Frontal cortex (tissue), 4 donors: ENCODE results near the gene CAPN13. TPM values are rescaled to one million over a fixed set of nuclear protein-coding genes. Genes with fewer than 3 reads are reported as not detected.

ENCODE experiments used
- DNase-seq, 2 donors: peaks; one replicate each; pipeline ENCODE4 v3.0.0; 2012; ENCODE audit warnings: low spot score in 2 of 2
- FAIRE-seq: peaks from 2 replicates; lab custom pipeline; 2012; peaks lifted over from hg19 to GRCh38; lab: Jason Lieb, UNC
- total RNA-seq: library from RNA; depleted of rRNA; stranded (reverse); fragments of >200 nt; gene quantifications from one replicate; pipeline ENCODE4 v1.2.3, GENCODE V29; 2014
- donor health status: control.
- donor health status: control.
- donor health status: control.

The CAPN13 gene
- total RNA-seq = not detected

DNA sequence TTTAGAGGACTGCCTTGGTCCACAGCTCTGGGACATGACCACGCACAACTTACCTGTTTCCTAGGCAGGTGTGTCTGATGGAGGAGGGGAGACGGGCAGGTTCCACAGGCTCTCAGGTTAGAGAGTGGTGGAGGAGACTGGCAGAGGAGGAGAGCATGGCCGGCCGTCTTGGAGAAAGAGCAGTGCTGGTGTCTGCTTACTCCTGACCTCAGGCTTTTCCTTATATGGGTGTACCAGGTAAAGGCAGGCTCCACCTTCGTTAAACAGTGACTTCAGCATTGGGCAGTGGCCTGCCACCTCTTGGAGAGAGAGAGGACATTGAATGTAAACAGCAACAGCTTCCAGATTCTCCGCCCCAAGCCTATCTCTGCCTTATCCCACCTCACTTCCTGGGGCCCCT lies at the start of gene CAPN13:
TSS of gene CAPN13 (minus strand) at position 198 of the 400 bp plus-strand sequence. CDS start 20,121 bp downstream, outside the sequence.
- FAIRE-seq = no peak

DNA sequence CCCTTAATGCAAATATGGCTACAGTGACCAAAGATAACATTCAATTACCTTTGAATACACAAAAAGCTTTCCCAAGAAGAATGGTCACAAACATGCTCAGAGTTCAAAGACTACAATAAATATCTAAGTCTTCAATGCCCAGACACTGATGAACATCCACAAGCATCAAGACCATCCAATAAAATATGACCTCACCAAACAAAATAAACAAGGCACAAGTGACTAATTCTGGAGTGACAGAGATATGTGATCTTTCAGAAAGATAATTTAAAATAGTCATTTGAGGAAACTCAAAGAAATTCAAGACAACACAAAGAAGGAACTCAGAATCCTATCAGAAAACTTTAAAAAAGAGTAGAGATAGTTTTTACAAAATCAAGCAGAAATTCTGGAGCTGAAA lies 40.6 kb upstream of the CAPN13 start:
- no peak for FAIRE-seq
- DNase-seq = no peak

More for the DNA sequence above, at the start of gene CAPN13:
- no peak for DNase-seq

GRCh38 chr2:30847329-30847728 lies 40.1 kb upstream of the CAPN13 start:
- FAIRE-seq = no peak

DNA sequence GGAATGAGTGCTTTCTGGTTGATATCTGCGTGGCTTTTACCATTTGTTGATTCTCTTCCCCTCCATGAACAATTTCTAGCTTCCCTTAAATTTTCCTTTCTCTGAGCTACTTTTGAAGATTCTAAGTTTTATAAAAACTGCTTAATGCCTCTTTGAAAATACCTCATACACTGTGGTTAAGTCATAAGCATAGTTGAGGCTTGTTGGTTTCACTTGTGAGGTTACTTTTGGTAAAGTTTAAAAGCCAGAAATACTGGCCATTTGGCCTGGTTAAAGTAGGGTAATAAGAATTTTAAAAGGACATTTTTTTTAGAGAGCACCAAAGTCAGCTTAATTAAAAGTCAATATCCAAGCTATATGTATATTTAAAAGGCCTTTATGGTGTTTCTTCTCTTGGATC lies 21.3 kb upstream of the CAPN13 start:
- DNase-seq (no peak), FAIRE-seq (no peak)

More at GRCh38 chr2:30847329-30847728, 40.1 kb upstream of the CAPN13 start:
- no peak for DNase-seq

DNA sequence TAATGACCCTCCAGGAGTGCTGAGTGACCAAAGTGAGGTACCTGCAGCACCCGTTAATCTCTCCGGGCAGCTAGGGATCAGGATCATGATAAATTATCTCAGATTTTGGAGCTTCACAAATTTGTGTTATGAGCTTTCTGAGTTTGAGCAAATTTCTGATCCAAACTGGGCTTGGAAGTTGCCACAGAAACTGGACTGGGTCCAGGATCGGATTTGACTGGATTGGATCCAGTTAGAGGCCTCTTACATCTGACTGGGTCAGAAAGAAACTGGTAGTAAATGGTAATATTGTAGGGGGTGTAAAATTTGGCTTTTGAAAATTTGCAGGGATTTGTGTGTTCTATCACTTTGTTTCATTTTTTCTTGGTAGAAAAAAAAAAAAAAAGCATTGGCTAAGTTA lies 19.7 kb upstream of the CAPN13 start:
- DNase-seq = no peak
- no peak for FAIRE-seq

DNA sequence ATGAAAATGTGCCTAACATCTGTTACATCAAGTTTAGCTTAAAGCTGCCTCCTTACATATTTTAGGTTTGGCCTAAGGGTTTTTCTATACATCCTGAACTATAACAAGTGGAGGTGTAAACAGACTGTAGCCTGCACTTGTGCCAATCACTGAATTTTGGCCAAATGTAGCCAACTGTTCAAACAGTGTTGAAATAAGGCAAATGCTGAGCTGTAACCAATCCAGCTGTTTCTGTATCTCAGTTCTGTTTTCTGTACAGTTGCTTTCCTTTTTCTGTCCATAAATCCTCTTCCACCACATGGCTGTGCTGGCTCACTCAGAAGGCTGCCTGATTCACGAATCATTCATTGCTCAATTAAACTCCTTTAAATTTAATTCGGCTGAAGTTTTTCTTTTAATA lies 19.2 kb upstream of the CAPN13 start:
- no peak for FAIRE-seq
- DNase-seq = no peak

DNA sequence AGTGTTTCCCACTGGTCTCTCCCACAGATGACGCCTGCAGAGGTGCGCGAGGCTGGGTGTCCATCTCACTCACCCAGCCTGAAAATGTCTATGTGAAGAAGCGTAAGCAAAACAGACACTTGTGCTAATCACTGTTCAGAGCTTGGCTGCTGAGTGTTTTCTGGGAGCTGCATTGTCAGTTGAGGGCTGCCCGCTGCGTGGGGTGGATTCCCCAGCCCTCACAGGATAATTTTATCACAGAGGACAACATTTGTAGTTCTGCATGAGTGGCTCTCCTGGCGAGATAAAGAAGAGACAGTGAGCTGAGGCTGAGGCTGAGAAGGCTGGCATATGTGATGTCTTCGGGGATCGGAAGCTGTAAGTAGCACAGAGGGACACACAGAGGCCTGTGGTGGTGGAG lies 16.2 kb upstream of the CAPN13 start:
- DNase-seq (no peak), FAIRE-seq (no peak)

GRCh38 chr2:30821960-30822359 lies 14.7 kb upstream of the CAPN13 start:
- no peak for DNase-seq
- no peak for FAIRE-seq

DNA sequence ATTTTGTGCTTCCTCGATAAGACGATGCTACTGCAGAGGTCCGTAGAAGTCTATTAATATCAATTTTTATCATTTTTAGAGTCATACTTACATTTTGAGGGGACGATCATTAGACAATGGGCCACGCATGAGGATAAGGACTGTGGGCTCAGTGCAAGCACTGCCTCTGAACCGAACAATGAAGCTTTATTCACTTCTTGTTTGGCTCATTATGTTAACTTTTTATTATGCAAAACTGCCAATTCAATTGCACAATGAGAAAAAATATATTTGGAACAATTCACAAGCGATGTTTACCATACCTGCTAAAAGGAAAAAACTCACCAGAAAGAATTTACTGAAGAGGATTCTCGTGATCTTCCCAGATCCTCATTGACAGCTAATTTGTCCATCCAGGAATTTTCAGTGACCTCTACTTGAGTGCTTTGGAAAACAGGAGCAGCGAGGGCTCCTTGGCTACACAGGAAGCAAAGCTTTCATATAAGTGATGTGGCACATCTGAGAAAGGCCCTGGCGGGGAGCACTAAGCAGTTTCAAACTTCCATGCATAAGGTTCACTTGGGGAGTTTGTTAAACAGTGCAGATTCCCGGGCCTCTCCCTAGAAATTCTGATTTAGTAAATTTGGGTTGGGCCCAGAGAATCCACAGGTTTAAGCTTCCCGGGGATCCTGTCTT lies 13.3 kb upstream of the CAPN13 start:
- FAIRE-seq (peak; percentile 37), DNase-seq (no peak)

DNA sequence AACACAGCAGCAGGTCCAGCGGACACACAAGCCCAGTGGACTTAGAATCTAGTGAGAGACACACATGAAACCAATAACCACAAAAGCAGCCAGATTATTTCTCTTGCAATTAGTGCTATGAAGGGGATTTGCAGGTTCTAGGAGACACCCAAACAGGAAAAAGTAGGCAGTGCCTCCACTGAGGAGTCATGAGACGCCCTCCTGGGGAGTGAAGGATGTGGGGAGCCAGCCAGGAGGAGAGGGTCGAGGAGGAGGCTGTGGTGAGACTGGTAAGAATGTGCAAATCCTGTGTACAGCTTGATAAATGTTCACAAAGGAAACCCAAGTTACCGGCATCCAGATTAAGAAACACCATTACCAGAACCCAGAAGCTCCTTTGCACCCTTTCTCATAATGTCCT lies 2.7 kb upstream of the CAPN13 start:
- no peak for DNase-seq
- FAIRE-seq = no peak

DNA sequence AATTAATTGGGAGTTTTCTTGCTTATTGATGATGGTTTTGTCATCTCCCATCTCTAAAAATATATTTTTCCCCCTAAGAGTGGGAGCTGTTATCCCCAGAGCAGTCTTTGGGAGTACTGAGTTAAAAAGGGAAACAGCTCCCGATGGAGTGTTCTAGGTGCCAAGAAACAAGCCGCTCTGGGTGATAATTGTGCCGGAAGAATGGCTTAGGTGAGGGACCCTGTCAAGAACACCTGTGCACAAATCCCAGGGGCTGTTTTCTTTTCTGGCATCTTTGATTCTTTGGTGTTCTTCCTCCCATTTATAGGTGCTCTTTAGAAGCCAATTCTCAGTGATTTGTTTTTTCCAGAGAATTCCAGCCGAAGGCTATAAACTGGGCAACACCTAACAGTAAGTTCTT lies 1.4 kb upstream of the CAPN13 start:
- no peak for FAIRE-seq

GRCh38 chr2:30803281-30803680 lies 4.0 kb downstream of the CAPN13 start:
- DNase-seq (no peak), FAIRE-seq (no peak)

More for the DNA sequence above, 1.4 kb upstream of the CAPN13 start:
- DNase-seq = no peak

DNA sequence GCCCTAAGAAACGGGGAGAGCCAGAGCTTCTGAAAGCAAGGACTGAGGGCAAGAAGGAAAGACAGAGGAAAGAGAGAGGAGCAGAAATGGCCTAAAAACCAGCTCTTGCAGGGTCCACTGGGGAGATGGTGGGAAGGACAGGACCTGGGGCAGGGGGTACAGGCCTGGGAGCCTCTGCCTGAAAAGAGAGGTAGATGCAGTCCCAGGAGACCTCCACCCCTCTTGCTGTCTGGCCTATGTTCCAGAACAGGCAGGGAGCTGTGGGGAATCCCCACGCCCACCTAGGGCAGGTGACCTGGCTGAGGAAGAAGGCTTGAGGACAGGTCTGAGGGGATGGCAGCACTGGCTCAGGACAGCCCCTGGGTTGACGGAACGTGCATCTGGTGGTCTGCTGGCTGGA lies 4.6 kb downstream of the CAPN13 start:
- no peak for FAIRE-seq
- no peak for DNase-seq

DNA sequence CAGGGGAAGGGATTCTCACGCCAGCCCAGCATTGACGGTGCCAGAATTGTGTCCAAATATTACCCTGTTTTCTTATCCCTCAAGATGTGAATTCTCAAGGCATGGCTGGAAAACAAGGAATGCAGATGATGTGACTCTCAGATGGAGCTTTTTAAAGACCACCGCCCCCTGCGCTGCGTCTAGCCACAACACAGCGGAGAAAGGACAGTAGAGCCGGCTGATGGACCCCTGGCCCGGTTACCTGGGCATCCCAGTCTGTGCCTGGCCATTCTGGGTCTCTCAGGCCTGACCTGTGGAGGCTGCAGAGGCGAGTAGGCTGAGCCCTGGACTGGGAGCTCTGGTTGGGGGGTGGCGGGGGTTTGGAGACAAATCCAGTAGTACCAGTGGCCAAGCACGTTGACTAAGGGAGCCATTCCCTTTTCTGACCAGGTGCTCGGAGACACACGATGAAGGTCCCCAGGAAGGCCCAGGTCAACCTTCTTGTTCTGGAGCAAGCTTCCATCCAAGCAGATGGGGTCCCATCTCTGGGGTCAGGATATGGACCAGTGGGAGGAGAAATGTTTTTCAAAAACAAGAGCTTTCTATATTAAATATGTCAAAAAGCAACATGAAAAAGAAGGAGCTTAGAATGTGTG lies 5.3 kb downstream of the CAPN13 start:
- FAIRE-seq = no peak
- DNase-seq = no peak

DNA sequence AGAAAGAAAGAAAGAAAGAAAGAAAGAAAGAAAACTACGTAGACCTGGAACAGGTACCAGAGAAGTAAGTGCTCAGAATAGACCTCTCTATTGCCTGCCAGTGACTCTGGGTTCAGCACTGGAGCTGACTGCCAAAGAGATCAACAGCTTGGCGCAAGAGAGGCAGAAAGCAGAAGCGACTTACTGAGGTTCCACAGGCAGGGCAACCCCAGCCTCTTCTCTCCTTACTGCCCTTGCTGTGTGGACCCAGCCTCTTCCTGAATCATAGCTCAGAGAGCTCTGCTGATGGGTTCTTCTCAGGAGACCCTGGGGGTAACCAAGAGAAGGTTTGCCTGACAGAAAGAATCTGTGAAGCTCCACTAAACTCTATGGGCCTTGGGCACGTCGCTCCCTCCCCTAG lies 7.1 kb downstream of the CAPN13 start:
- DNase-seq (no peak), FAIRE-seq (no peak)

- no peak for DNase-seq
- FAIRE-seq = no peak
Measured at GRCh38 chr2:30799366-30799765, 7.9 kb downstream of the CAPN13 start.

- no peak for DNase-seq
- FAIRE-seq = no peak
Measured at GRCh38 chr2:30798536-30798991, 8.7 kb downstream of the CAPN13 start.

GRCh38 chr2:30797381-30798015 lies 9.7 kb downstream of the CAPN13 start:
- FAIRE-seq = no peak
- no peak for DNase-seq

- DNase-seq (no peak), FAIRE-seq (no peak)
Measured at GRCh38 chr2:30796699-30797098, 10.5 kb downstream of the CAPN13 start.

DNA sequence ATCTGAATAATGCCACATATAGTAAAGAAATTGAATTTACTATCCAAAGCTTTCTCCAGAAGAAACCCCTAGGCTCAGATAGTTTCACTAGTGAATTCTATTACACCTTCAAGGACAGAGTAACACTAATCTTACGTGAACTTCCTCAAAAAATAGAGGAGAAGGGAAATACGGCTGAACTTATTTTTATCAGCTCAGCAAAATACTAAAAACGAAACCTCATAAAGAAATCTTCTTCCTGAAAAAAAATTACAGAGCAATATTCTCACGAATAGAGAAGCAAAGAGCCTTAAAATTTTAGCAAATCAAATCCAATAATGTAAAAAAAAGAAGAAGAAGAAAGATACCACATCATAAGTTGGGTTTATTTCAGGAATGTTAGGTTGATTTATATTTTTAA lies 14.7 kb downstream of the CAPN13 start:
- DNase-seq (no peak), FAIRE-seq (no peak)

GRCh38 chr2:30790879-30791278 lies 16.4 kb downstream of the CAPN13 start:
- DNase-seq (no peak), FAIRE-seq (no peak)
